Measurements from ENCODE around the gene C20orf202. TPM values are rescaled to one million over a fixed set of nuclear protein-coding genes. Genes with fewer than 3 reads are reported as not detected.
A peak's percentile ranks its signal among the peaks of the same experiment; 100 is the strongest.

The C20orf202 gene
- total and polyA plus RNA-seq, 9 of the 15 experiments (the other 6 are each of a cell fraction or from before 2014, with no cell fraction given), result 0.03 to 0.24 (median 0.15) TPM; not detected in 4

GRCh38 chr20:1187605-1188171, 15.6 kb upstream of the C20orf202 start (continued):
- 0 out of 2 replicates have a peak, but pooled peaks have one; percentile 35 for TF ChIP-seq CREB3 (tag; conservative IDR thresholded peaks at IDR 0.05; ENCODE audit: low read depth)
- TF ChIP-seq GTF2E2 (tag; IDR thresholded peaks at IDR 0.05), result no peak
- no peak for TF ChIP-seq DIDO1 (tag; IDR thresholded peaks at IDR 0.05; ENCODE audit: low read depth)
- no peak for TF ChIP-seq TGIF2 (CRISPR knock-in tag; IDR thresholded peaks at IDR 0.05)
- peak; percentile 72 for TF ChIP-seq ELF1 (tag; IDR thresholded peaks at IDR 0.05)
- peak; percentile 71 for TF ChIP-seq TEAD4 (IDR thresholded peaks at IDR 0.05; ENCODE audit: low read length)
- no peak for TF ChIP-seq TEAD4 (CRISPR knock-in tag; IDR thresholded peaks at IDR 0.05; ENCODE audit: borderline replicate concordance)
- peak; percentile 65 for TF ChIP-seq CREM (IDR thresholded peaks at IDR 0.05; ENCODE audit: low read depth)
- TF ChIP-seq SAFB2 (IDR thresholded peaks at IDR 0.05; ENCODE audit: borderline replicate concordance, low read depth, low read length, severe bottlenecking), result no peak
- TF ChIP-seq SMARCE1 (IDR thresholded peaks at IDR 0.05), result peak; percentile 75
- no peak for TF ChIP-seq GABPB2 (CRISPR knock-in tag; conservative IDR thresholded peaks at IDR 0.05)
- no peak for TF ChIP-seq HMG20A (CRISPR knock-in tag; conservative IDR thresholded peaks at IDR 0.05)
- no peak for TF ChIP-seq E2F1 (CRISPR knock-in tag; IDR thresholded peaks at IDR 0.05)
- TF ChIP-seq ZNF589 (CRISPR knock-in tag; IDR thresholded peaks at IDR 0.05; ENCODE audit: low read depth), result peak; percentile 73; the same call in 1 of the 2 replicates
- peak; percentile 78; the same call in 1 of the 2 replicates for TF ChIP-seq DPF2 (IDR thresholded peaks at IDR 0.05)
- TF ChIP-seq HDAC3 (IDR thresholded peaks at IDR 0.05; ENCODE audit: borderline replicate concordance, partially characterized antibody), result peak; percentile 61
- TF ChIP-seq FOS (IDR thresholded peaks at IDR 0.05; ENCODE audit: extremely low read depth, insufficient read length), result no peak
- TF ChIP-seq HDAC6 (IDR thresholded peaks at IDR 0.05; ENCODE audit: low read depth, low read length), result no peak
- TF ChIP-seq CBX3 (IDR thresholded peaks at IDR 0.05; ENCODE audit: borderline replicate concordance in 1 of 2, low read length in 2 of 2), result peak in 1 of 2 experiments; percentile 88; a peak in 1 of 3 replicates
- peak; percentile 86 for TF ChIP-seq FOXJ3 (CRISPR knock-in tag; IDR thresholded peaks at IDR 0.05)
- TF ChIP-seq ERF (CRISPR knock-in tag; IDR thresholded peaks at IDR 0.05), result no peak
- no peak for TF ChIP-seq ZNF280B (CRISPR knock-in tag; IDR thresholded peaks at IDR 0.05)
- no peak for TF ChIP-seq NR2C2 (CRISPR knock-in tag; IDR thresholded peaks at IDR 0.05)
- TF ChIP-seq NR2C2 (tag; IDR thresholded peaks at IDR 0.05), result peak; percentile 93
- peak; percentile 44; the same call in 1 of the 2 replicates for TF ChIP-seq ZNF584 (CRISPR knock-in tag; IDR thresholded peaks at IDR 0.05; ENCODE audit: low read depth)
